Upper lobe of left lung (tissue), 6 donors: ENCODE measurements around the gene FGF14. TPM values are rescaled to one million over a fixed set of nuclear protein-coding genes. Genes with fewer than 3 reads are reported as not detected.
A peak's percentile ranks its signal among the peaks of the same experiment; 100 is the strongest.

Experiments
- ATAC-seq, 2 donors: fragments of 200-7000 bp; cut with Tn5 transposase; one replicate each; pipeline ENCODE4 v1.9.1; 2022; ENCODE audit warnings: mild to moderate bottlenecking in 2 of 2, moderate library complexity in 2 of 2; ENCODE audit not compliant: low FRiP score in 2 of 2
- DNase-seq, 2 donors: peaks; one replicate each; pipeline ENCODE4 v3.0.0-alpha.2; 2019 to 2020
- H3K27ac ChIP-seq, 4 donors: fragments of 200-600 bp; sonication (generic); one replicate each; pipeline ENCODE4 v1.5.1; 2016 to 2019
- H3K27me3 ChIP-seq, 4 donors: fragments of 200-600 bp; sonication (generic); one replicate each; pipeline ENCODE4 v1.5.1; 2017 to 2019
- H3K36me3 ChIP-seq, 4 donors: fragments of 200-600 bp; sonication (generic); one replicate each; pipeline ENCODE4 v1.5.1; 2016 to 2019
- H3K4me1 ChIP-seq, 4 donors: fragments of 200-600 bp; sonication (generic); one replicate each; pipeline ENCODE4 v1.5.1; 2018 to 2019
- H3K4me3 ChIP-seq, 4 donors: fragments of 200-600 bp; sonication (generic); one replicate each; pipeline ENCODE4 v1.5.1; 2017 to 2019; ENCODE audit warnings: mild to moderate bottlenecking in 2 of 4, moderate library complexity in 1 of 4
- H3K9me3 ChIP-seq, 4 donors: fragments of 200-600 bp; sonication (generic); one replicate each; pipeline ENCODE4 v1.5.1; 2018 to 2019
- CTCF ChIP-seq, 6 experiments: fragments of 450-650 bp in 4 of 6; fragments of 200-600 bp in 2 of 6; sonication (generic) in 2 of 6; IDR thresholded peaks; one replicate each; pipeline ENCODE4 v1.5.1; 2016 to 2019; ENCODE audit warnings: antibody characterized with exemption in 6 of 6
- EP300 ChIP-seq, 4 donors: sonication (generic); formaldehyde crosslinking; IDR thresholded peaks; one replicate each; pipeline ENCODE4 v1.5.1; 2017; ENCODE audit warnings: antibody characterized with exemption in 4 of 4, control low read depth in 2 of 4
- POLR2A ChIP-seq, 4 donors: fragments of 450-650 bp; IDR thresholded peaks; one replicate each; pipeline ENCODE4 v1.5.1; 2016 to 2017; ENCODE audit warnings: antibody characterized with exemption in 4 of 4, mild to moderate bottlenecking in 2 of 4
- POLR2AphosphoS5 ChIP-seq, 2 donors: sonication (generic); formaldehyde crosslinking; IDR thresholded peaks; one replicate each; pipeline ENCODE4 v1.5.1; 2017; ENCODE audit warnings: antibody characterized with exemption in 2 of 2
- WGBS, 2 donors: methylation state at CpG; one replicate each; pipeline ENCODE4 v1.1.5; 2017 to 2018; 5-methylcytosine and 5-hydroxymethylcytosine counted together
- total RNA-seq, 6 donors: library from RNA; depleted of rRNA in 4 of 6; stranded (reverse); fragments of >200 nt in 4 of 6; gene quantifications; one replicate each; pipeline versions ENCODE4 v1.1.0 to v1.2.1, GENCODE V29; 2016 to 2021
- donor health status: DM: no; HTN: no; CAD: no; lungs with moderate emphysema.
- donor health status: DM: no; HTN: yes; CAD: no; lungs with severe emphysema.

The FGF14 gene
- total RNA-seq, 6 donors from 2014 or later = 0.80 to 8.4 (median 4.1) TPM

- no peak for TF ChIP-seq POLR2A (IDR thresholded peaks at IDR 0.05)
- TF ChIP-seq POLR2AphosphoS5 (IDR thresholded peaks at IDR 0.05) = no peak
- no peak for TF ChIP-seq EP300 (IDR thresholded peaks at IDR 0.05)
- TF ChIP-seq CTCF (IDR thresholded peaks at IDR 0.05) = no peak
- Histone ChIP-seq H3K36me3 (no peaks in the 10 kb centered on the region), H3K27me3 (no peaks in the 10 kb centered on the region), H3K27ac (no peak overlapping the region), H3K4me3 (no peak overlapping the region), H3K9me3 (no peaks in the 10 kb centered on the region), H3K4me1 (peaks cover 0 to 11% (median 0%) of the 10 kb centered on the region in 4 donors)
- ATAC-seq (no peak), DNase-seq (no peak)
- WGBS, 2 donors = 62 to 87% methylated on average over 3 of the region's 3 CpGs
Measured at GRCh38 chr13:102132777-102133295, 269.0 kb downstream of the FGF14 start.

GRCh38 chr13:102131246-102131645 is 270.6 kb downstream of the FGF14 start:
- no peak overlapping the region for H3K27ac ChIP-seq
- no peaks in the 10 kb centered on the region for H3K9me3 ChIP-seq
- no peaks in the 10 kb centered on the region for H3K36me3 ChIP-seq
- H3K4me3 ChIP-seq = no peak overlapping the region
- DNase-seq = no peak
- 55 to 78% methylated on average over 2 of the region's 2 CpGs for WGBS, 2 donors
- no peaks in the 10 kb centered on the region for H3K27me3 ChIP-seq
- TF ChIP-seq EP300 (IDR thresholded peaks at IDR 0.05) (no peak), POLR2A (IDR thresholded peaks at IDR 0.05) (no peak), CTCF (IDR thresholded peaks at IDR 0.05) (no peak), POLR2AphosphoS5 (IDR thresholded peaks at IDR 0.05) (no peak)
- no peak for ATAC-seq
- peaks cover 0 to 11% (median 0%) of the 10 kb centered on the region in 4 donors for H3K4me1 ChIP-seq

GRCh38 chr13:102128216-102128810 is 273.5 kb downstream of the FGF14 start:
- H3K4me1 ChIP-seq = peaks cover 0 to 11% (median 0%) of the 10 kb centered on the region in 4 donors
- no peaks in the 10 kb centered on the region for H3K36me3 ChIP-seq
- TF ChIP-seq CTCF (IDR thresholded peaks at IDR 0.05) = no peak
- TF ChIP-seq POLR2AphosphoS5 (IDR thresholded peaks at IDR 0.05) = no peak
- no peak for TF ChIP-seq EP300 (IDR thresholded peaks at IDR 0.05)
- no peak for TF ChIP-seq POLR2A (IDR thresholded peaks at IDR 0.05)
- WGBS, 2 donors = 29 to 47% methylated on average over 4 of the region's 4 CpGs
- H3K27ac ChIP-seq = no peak overlapping the region
- peak; percentile 53 to 65 for ATAC-seq
- no peaks in the 10 kb centered on the region for H3K9me3 ChIP-seq
- H3K27me3 ChIP-seq = no peaks in the 10 kb centered on the region
- H3K4me3 ChIP-seq = no peak overlapping the region
- peak in 1 of 2 donors; percentile 36 for DNase-seq

GRCh38 chr13:102127153-102127552 is 274.7 kb downstream of the FGF14 start:
- Histone ChIP-seq H3K4me3 (no peak overlapping the region), H3K4me1 (peaks cover 0 to 11% (median 0%) of the 10 kb centered on the region in 4 donors), H3K27me3 (no peaks in the 10 kb centered on the region), H3K36me3 (no peaks in the 10 kb centered on the region), H3K27ac (no peak overlapping the region), H3K9me3 (no peaks in the 10 kb centered on the region)
- no peak for DNase-seq
- WGBS, 2 donors = 88 to 89% methylated on average over 1 of the region's 1 CpG
- TF ChIP-seq CTCF (IDR thresholded peaks at IDR 0.05) (no peak), EP300 (IDR thresholded peaks at IDR 0.05) (no peak), POLR2AphosphoS5 (IDR thresholded peaks at IDR 0.05) (no peak), POLR2A (IDR thresholded peaks at IDR 0.05) (no peak)
- ATAC-seq = no peak

GRCh38 chr13:102122147-102122546 is 279.7 kb downstream of the FGF14 start:
- H3K36me3 ChIP-seq = no peaks in the 10 kb centered on the region
- no peak for TF ChIP-seq POLR2A (IDR thresholded peaks at IDR 0.05)
- no peak for TF ChIP-seq POLR2AphosphoS5 (IDR thresholded peaks at IDR 0.05)
- no peak for TF ChIP-seq EP300 (IDR thresholded peaks at IDR 0.05)
- no peak for TF ChIP-seq CTCF (IDR thresholded peaks at IDR 0.05)
- 78 to 90% methylated on average over 4 of the region's 4 CpGs for WGBS, 2 donors
- no peaks in the 10 kb centered on the region for H3K9me3 ChIP-seq
- no peak for ATAC-seq
- no peak overlapping the region for H3K27ac ChIP-seq
- no peak overlapping the region for H3K4me3 ChIP-seq
- no peak for DNase-seq
- H3K27me3 ChIP-seq = no peaks in the 10 kb centered on the region
- peaks cover 0 to 2% (median 0%) of the 10 kb centered on the region in 4 donors for H3K4me1 ChIP-seq
